ENCODE results near the gene TBC1D9. TPM values are rescaled to one million over a fixed set of nuclear protein-coding genes. Genes with fewer than 3 reads are reported as not detected.

The TBC1D9 gene
- total RNA-seq, 1 experiment from 2014 or later: 21.7 TPM

GRCh38 chr4:140668111-140668510 is 88.1 kb downstream of the TBC1D9 start:
- DNase-seq (ENCODE audit: low read depth, low spot score): no peak
- no TSS peak for BruUV-seq (replicated peaks)
- Histone ChIP-seq H3K4me3 (ENCODE audit: low read depth in 2 of 2, low read length in 2 of 2) (no peak overlapping the region), H3K4me1 (ENCODE audit: control insufficient read depth, insufficient read depth, low read length) (no peaks in the 10 kb centered on the region), H3K27me3 (ENCODE audit: control insufficient read depth, insufficient read depth, low read length) (no peaks in the 10 kb centered on the region), H3K9me3 (ENCODE audit: control insufficient read depth, insufficient read depth, low read depth, low read length) (no peaks in the 10 kb centered on the region), H3K36me3 (ENCODE audit: control insufficient read depth, insufficient read depth, low read length) (no peaks in the 10 kb centered on the region; the same call in 1 of the 2 replicates), H3K27ac (ENCODE audit: low read length) (no peak overlapping the region)
- ChIA-PET POLR2A (no interaction called here), CTCF (interaction anchor here (0.6 kb wide), 1 partner anchor 897 kb away, joined by 5 read pairs; no protein-coding TSS in a partner anchor)
- no peak for ATAC-seq
- in situ Hi-C loops (cut with HindIII; ENCODE audit: low pct_unique_long_range_greater_than_20kb, low sequenced_read_pairs): no loop called here
- intact Hi-C loops (cut with micrococcal nuclease; ENCODE audit: unreplicated experiment): no loop called here
- TF ChIP-seq TCF7L2 (IDR thresholded peaks at IDR 0.05; ENCODE audit: low read depth, low read length) (no peak), SIN3A (IDR thresholded peaks at IDR 0.05; ENCODE audit: borderline replicate concordance, insufficient read depth, low read depth, low read length) (no peak), REST (IDR thresholded peaks at IDR 0.05; ENCODE audit: insufficient read depth in 1 of 2, low read depth in 2 of 2, low read length in 1 of 2) (no peak), CTCF (IDR thresholded peaks at IDR 0.05) (no peak), POLR2AphosphoS5 (IDR thresholded peaks at IDR 0.05; ENCODE audit: low read depth, low read length) (no peak)

- ATAC-seq (no peak), DNase-seq (ENCODE audit: low read depth, low spot score) (no peak)
- Histone ChIP-seq H3K36me3 (ENCODE audit: control insufficient read depth, insufficient read depth, low read length) (no peaks in the 10 kb centered on the region; the same call in 1 of the 2 replicates), H3K27me3 (ENCODE audit: control insufficient read depth, insufficient read depth, low read length) (no peaks in the 10 kb centered on the region), H3K9me3 (ENCODE audit: control insufficient read depth, insufficient read depth, low read depth, low read length) (no peaks in the 10 kb centered on the region), H3K4me1 (ENCODE audit: control insufficient read depth, insufficient read depth, low read length) (no peaks in the 10 kb centered on the region), H3K27ac (ENCODE audit: low read length) (no peak overlapping the region), H3K4me3 (ENCODE audit: low read depth in 2 of 2, low read length in 2 of 2) (no peak overlapping the region)
- ChIA-PET CTCF (no interaction called here), POLR2A (no interaction called here)
- in situ Hi-C loops (cut with HindIII; ENCODE audit: low pct_unique_long_range_greater_than_20kb, low sequenced_read_pairs) (no loop called here), intact Hi-C loops (cut with micrococcal nuclease; ENCODE audit: unreplicated experiment) (no loop called here)
- no TSS peak for BruUV-seq (replicated peaks)
- no peak for TF ChIP-seq REST (IDR thresholded peaks at IDR 0.05; ENCODE audit: insufficient read depth in 1 of 2, low read depth in 2 of 2, low read length in 1 of 2)
- no peak for TF ChIP-seq SIN3A (IDR thresholded peaks at IDR 0.05; ENCODE audit: borderline replicate concordance, insufficient read depth, low read depth, low read length)
- TF ChIP-seq CTCF (IDR thresholded peaks at IDR 0.05): no peak
- TF ChIP-seq TCF7L2 (IDR thresholded peaks at IDR 0.05; ENCODE audit: low read depth, low read length): no peak
- no peak for TF ChIP-seq POLR2AphosphoS5 (IDR thresholded peaks at IDR 0.05; ENCODE audit: low read depth, low read length)
These were observed 89.1 kb downstream of the TBC1D9 start for GRCh38 chr4:140666889-140667614.
